ENCODE results near the gene ISG15.
"Not testable (repeated sequence)": the region's sequence is repeated elsewhere in the genome, so short reads cannot be mapped to it uniquely, and the experiment has no call there.

The ISG15 gene

GRCh38 chr1:1047407-1047806, 34.1 kb downstream of the ISG15 start:
- no peak for DNase-seq

GRCh38 chr1:1047963-1048362, 34.7 kb downstream of the ISG15 start:
- no peak for DNase-seq

- DNase-seq, result no peak
These were observed 35.5 kb downstream of the ISG15 start for GRCh38 chr1:1048765-1049164.

GRCh38 chr1:1049318-1050165, 36.2 kb downstream of the ISG15 start:
- no peak for DNase-seq

GRCh38 chr1:1050577-1051052, 37.3 kb downstream of the ISG15 start:
- no peak for DNase-seq

- DNase-seq, result no peak
These were observed 38.0 kb downstream of the ISG15 start for GRCh38 chr1:1051127-1051810.

GRCh38 chr1:1052003-1052840, 38.9 kb downstream of the ISG15 start:
- DNase-seq, result no peak

GRCh38 chr1:1053022-1053421, 39.7 kb downstream of the ISG15 start:
- no peak for DNase-seq

- DNase-seq, result no peak
These were observed 40.4 kb downstream of the ISG15 start for GRCh38 chr1:1053682-1054081.

GRCh38 chr1:1054099-1054700, 40.9 kb downstream of the ISG15 start:
- DNase-seq, result no peak

- DNase-seq, result no peak
These were observed 41.7 kb downstream of the ISG15 start for GRCh38 chr1:1054971-1055370.

GRCh38 chr1:1055841-1056736, 42.8 kb downstream of the ISG15 start:
- no peak for DNase-seq

- not testable (repeated sequence) for DNase-seq
These were observed 44.4 kb downstream of the ISG15 start for GRCh38 chr1:1057769-1058087.

- DNase-seq, result no peak
These were observed 45.0 kb downstream of the ISG15 start for GRCh38 chr1:1058088-1058905.

GRCh38 chr1:1058921-1059493, 45.7 kb downstream of the ISG15 start:
- DNase-seq, result peak; percentile 11

GRCh38 chr1:1059494-1060280, 46.4 kb downstream of the ISG15 start:
- peak; percentile 11 for DNase-seq

GRCh38 chr1:1060281-1061000, 47.1 kb downstream of the ISG15 start:
- no peak for DNase-seq

- no peak for DNase-seq
These were observed 48.5 kb downstream of the ISG15 start for GRCh38 chr1:1061682-1062345.

Data from NCI-H748 treated with DMSO at 0.1 percent for 48 hours (cell line).